ENCODE data around the gene C12orf42.

Gene C12orf42

GRCh38 chr12:103373088-103373523 lies 122.7 kb downstream of the C12orf42 start:
- TF ChIP-seq ZNF274 (IDR thresholded peaks at IDR 0.05; ENCODE audit: low read depth, low read length), result no peak
- H3K4me3 ChIP-seq (ENCODE audit: low read length), result no peak overlapping the region

- no peak overlapping the region for H3K4me3 ChIP-seq (ENCODE audit: low read length)
- no peak for TF ChIP-seq ZNF274 (IDR thresholded peaks at IDR 0.05; ENCODE audit: low read depth, low read length)
These were observed 125.8 kb downstream of the C12orf42 start for GRCh38 chr12:103369929-103370328.

- TF ChIP-seq ZNF274 (IDR thresholded peaks at IDR 0.05; ENCODE audit: low read depth, low read length), result no peak
- no peak overlapping the region for H3K4me3 ChIP-seq (ENCODE audit: low read length)
These were observed 127.6 kb downstream of the C12orf42 start for GRCh38 chr12:103368167-103368566.

- no peak for TF ChIP-seq ZNF274 (IDR thresholded peaks at IDR 0.05; ENCODE audit: low read depth, low read length)
- no peak overlapping the region for H3K4me3 ChIP-seq (ENCODE audit: low read length)
These were observed 141.4 kb downstream of the C12orf42 start for GRCh38 chr12:103354403-103354802.

GRCh38 chr12:103353913-103354312 lies 141.9 kb downstream of the C12orf42 start:
- no peak overlapping the region for H3K4me3 ChIP-seq (ENCODE audit: low read length)
- no peak for TF ChIP-seq ZNF274 (IDR thresholded peaks at IDR 0.05; ENCODE audit: low read depth, low read length)

- TF ChIP-seq ZNF274 (IDR thresholded peaks at IDR 0.05; ENCODE audit: low read depth, low read length), result no peak
These were observed 145.7 kb downstream of the C12orf42 start for GRCh38 chr12:103350116-103350515.

GRCh38 chr12:103348935-103349334 lies 146.8 kb downstream of the C12orf42 start:
- no peak overlapping the region for H3K4me3 ChIP-seq (ENCODE audit: low read length)
- no peak for TF ChIP-seq ZNF274 (IDR thresholded peaks at IDR 0.05; ENCODE audit: low read depth, low read length)

More at GRCh38 chr12:103350116-103350515, 145.7 kb downstream of the C12orf42 start:
- H3K4me3 ChIP-seq (ENCODE audit: low read length), result no peak overlapping the region

GRCh38 chr12:103336940-103337339 lies 158.8 kb downstream of the C12orf42 start:
- TF ChIP-seq ZNF274 (IDR thresholded peaks at IDR 0.05; ENCODE audit: low read depth, low read length), result no peak
- no peak overlapping the region for H3K4me3 ChIP-seq (ENCODE audit: low read length)

- H3K4me3 ChIP-seq (ENCODE audit: low read length), result no peak overlapping the region
- no peak for TF ChIP-seq ZNF274 (IDR thresholded peaks at IDR 0.05; ENCODE audit: low read depth, low read length)
These were observed 161.3 kb downstream of the C12orf42 start for GRCh38 chr12:103334466-103334865.

GRCh38 chr12:103333676-103334075 lies 162.1 kb downstream of the C12orf42 start:
- no peak for TF ChIP-seq ZNF274 (IDR thresholded peaks at IDR 0.05; ENCODE audit: low read depth, low read length)

GRCh38 chr12:103331643-103332042 lies 164.1 kb downstream of the C12orf42 start:
- no peak overlapping the region for H3K4me3 ChIP-seq (ENCODE audit: low read length)
- no peak for TF ChIP-seq ZNF274 (IDR thresholded peaks at IDR 0.05; ENCODE audit: low read depth, low read length)

More at GRCh38 chr12:103333676-103334075, 162.1 kb downstream of the C12orf42 start:
- no peak overlapping the region for H3K4me3 ChIP-seq (ENCODE audit: low read length)

GRCh38 chr12:103330672-103331071 lies 165.1 kb downstream of the C12orf42 start:
- no peak for TF ChIP-seq ZNF274 (IDR thresholded peaks at IDR 0.05; ENCODE audit: low read depth, low read length)
- no peak overlapping the region for H3K4me3 ChIP-seq (ENCODE audit: low read length)

- no peak for TF ChIP-seq ZNF274 (IDR thresholded peaks at IDR 0.05; ENCODE audit: low read depth, low read length)
- no peak overlapping the region for H3K4me3 ChIP-seq (ENCODE audit: low read length)
These were observed 168.1 kb downstream of the C12orf42 start for GRCh38 chr12:103327676-103328075.

GRCh38 chr12:103326190-103326589 lies 169.6 kb downstream of the C12orf42 start:
- no peak for TF ChIP-seq ZNF274 (IDR thresholded peaks at IDR 0.05; ENCODE audit: low read depth, low read length)
- H3K4me3 ChIP-seq (ENCODE audit: low read length), result no peak overlapping the region

- no peak for TF ChIP-seq ZNF274 (IDR thresholded peaks at IDR 0.05; ENCODE audit: low read depth, low read length)
- H3K4me3 ChIP-seq (ENCODE audit: low read length), result no peak overlapping the region
These were observed 177.2 kb downstream of the C12orf42 start for GRCh38 chr12:103318566-103318965.

GRCh38 chr12:103317220-103317619 lies 178.5 kb downstream of the C12orf42 start:
- no peak overlapping the region for H3K4me3 ChIP-seq (ENCODE audit: low read length)
- no peak for TF ChIP-seq ZNF274 (IDR thresholded peaks at IDR 0.05; ENCODE audit: low read depth, low read length)
